SK-N-MC (cell line): Measurements from ENCODE around the gene TBC1D19.

Source experiments
- DNase-seq: peaks from one replicate; pipeline ENCODE4 v3.0.0-alpha.2; 2011; ENCODE audit warnings: low read depth, low spot score
- H3K27ac ChIP-seq: fragments of 200-600 bp; sonication (generic); 2 replicates; pipeline ENCODE4 v1.5.1; 2016; ENCODE audit warnings: mixed run types
- H3K36me3 ChIP-seq: fragments of 200-600 bp; sonication (generic); 2 replicates; pipeline ENCODE4 v1.6.1; 2017; ENCODE audit warnings: antibody characterized with exemption, low read length, mixed read lengths; ENCODE audit not compliant: insufficient read depth
- H3K4me3 ChIP-seq: fragments of 200-600 bp; sonication (generic); 2 replicates; pipeline ENCODE4 v1.5.1; 2016
- H3K9ac ChIP-seq: fragments of 200-600 bp; sonication (generic); 2 replicates; pipeline ENCODE4 v1.8.0; 2017; ENCODE audit warnings: mixed run types, mixed read lengths; ENCODE audit not compliant: insufficient read length
- H3K9me3 ChIP-seq: fragments of 200-600 bp; sonication (generic); 2 replicates; pipeline ENCODE4 v1.6.1; 2017; ENCODE audit warnings: low read depth, mild to moderate bottlenecking, antibody characterized with exemption, low read length, moderate library complexity, mixed read lengths
- EZH2 ChIP-seq: fragments of 200-600 bp; sonication (generic); IDR thresholded peaks from one replicate; pipeline ENCODE4 v1.6.1; 2017; ENCODE audit warnings: antibody characterized with exemption
- FOXP2 ChIP-seq: optimal IDR thresholded peaks from 2 replicates; pipeline ENCODE3; 2011; ENCODE audit warnings: mild to moderate bottlenecking, moderate library complexity; ENCODE audit not compliant: insufficient read depth; ENCODE audit errors: extremely low read length, control extremely low read depth
- POLR2AphosphoS5 ChIP-seq: IDR thresholded peaks from 2 replicates; pipeline ENCODE4 v1.6.1; 2012; ENCODE audit warnings: mild to moderate bottlenecking, low read depth, low read length, borderline replicate concordance

The TBC1D19 gene

GRCh38 chr4:26782830-26783202 is 198.9 kb downstream of the TBC1D19 start:
- no peak overlapping the region for H3K4me3 ChIP-seq
- H3K27ac ChIP-seq: no peak overlapping the region
- no peaks in the 10 kb centered on the region for H3K36me3 ChIP-seq
- no peak overlapping the region for H3K9ac ChIP-seq
- DNase-seq: no peak
- no peaks in the 10 kb centered on the region for H3K9me3 ChIP-seq
- no peak for TF ChIP-seq EZH2
- no peak for TF ChIP-seq POLR2AphosphoS5
- no peak for TF ChIP-seq FOXP2

DNA sequence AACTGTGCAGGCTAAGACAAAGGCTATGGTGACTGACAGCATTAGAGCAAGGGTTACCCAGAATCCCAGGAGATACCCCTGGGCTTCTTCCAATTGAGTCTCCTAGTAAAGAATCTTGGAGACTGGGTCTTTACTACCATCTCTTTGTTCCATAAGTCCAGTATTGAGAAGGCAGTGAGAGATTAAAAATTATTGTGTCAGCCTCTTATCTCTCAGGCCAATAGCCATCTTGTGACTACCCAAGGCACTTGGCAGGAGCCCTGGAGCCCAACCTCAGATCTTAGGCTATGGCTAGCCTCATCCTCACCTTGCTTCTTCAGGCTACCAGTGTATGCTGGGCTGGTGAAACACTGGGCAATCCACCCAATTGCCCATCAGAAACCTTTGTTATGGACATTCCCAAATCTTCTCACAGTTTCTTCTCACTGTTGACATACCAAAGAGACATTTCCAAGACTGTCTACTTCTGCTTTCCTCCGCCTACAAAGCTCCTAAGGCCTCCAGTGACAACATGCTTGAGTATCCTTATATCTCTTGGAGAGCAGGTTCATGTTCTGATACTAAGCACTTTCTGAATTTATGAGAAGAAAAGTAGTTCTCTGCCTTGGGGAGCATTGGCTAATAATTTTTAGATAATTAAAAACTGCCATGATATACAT is 200.5 kb downstream of the TBC1D19 start:
- no peak for DNase-seq
- Histone ChIP-seq H3K9me3 (no peaks in the 10 kb centered on the region), H3K36me3 (no peaks in the 10 kb centered on the region), H3K4me3 (no peak overlapping the region), H3K9ac (no peak overlapping the region), H3K27ac (no peak overlapping the region)
- TF ChIP-seq POLR2AphosphoS5 (no peak), FOXP2 (no peak), EZH2 (no peak)

DNA sequence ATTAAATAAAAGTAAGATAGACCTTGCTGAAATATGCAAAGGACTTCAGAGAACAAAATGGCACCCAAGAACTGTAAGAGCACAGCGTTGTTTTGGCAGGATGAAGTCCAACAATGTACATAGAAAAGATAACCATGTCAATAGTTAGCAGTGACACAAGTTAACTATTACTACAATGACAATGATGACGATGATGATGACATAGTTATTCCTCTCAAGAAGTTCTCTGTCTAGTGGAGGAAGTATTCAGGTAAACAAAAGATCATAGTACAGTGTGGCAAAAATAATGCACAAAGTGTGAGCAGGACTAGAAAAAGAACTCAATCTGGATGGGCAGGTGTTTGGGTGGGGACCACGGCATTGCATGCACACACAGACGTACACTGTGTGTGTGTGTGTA is 201.4 kb downstream of the TBC1D19 start:
- Histone ChIP-seq H3K36me3 (no peaks in the 10 kb centered on the region), H3K9ac (no peak overlapping the region), H3K27ac (no peak overlapping the region), H3K9me3 (no peaks in the 10 kb centered on the region), H3K4me3 (no peak overlapping the region)
- TF ChIP-seq EZH2 (no peak), FOXP2 (no peak), POLR2AphosphoS5 (no peak)
- no peak for DNase-seq

- H3K4me3 ChIP-seq: no peak overlapping the region
- H3K9ac ChIP-seq: no peak overlapping the region
- H3K9me3 ChIP-seq: no peaks in the 10 kb centered on the region
- no peak for DNase-seq
- no peak for TF ChIP-seq FOXP2
- no peak for TF ChIP-seq POLR2AphosphoS5
- no peak for TF ChIP-seq EZH2
- no peak overlapping the region for H3K27ac ChIP-seq
- no peaks in the 10 kb centered on the region for H3K36me3 ChIP-seq
These were observed 201.9 kb downstream of the TBC1D19 start for GRCh38 chr4:26785810-26786209.

- Histone ChIP-seq H3K9me3 (no peaks in the 10 kb centered on the region), H3K4me3 (no peak overlapping the region), H3K27ac (no peak overlapping the region), H3K36me3 (no peaks in the 10 kb centered on the region), H3K9ac (no peak overlapping the region)
- TF ChIP-seq FOXP2 (no peak), EZH2 (no peak), POLR2AphosphoS5 (no peak)
- no peak for DNase-seq
These were observed 203.0 kb downstream of the TBC1D19 start for GRCh38 chr4:26786916-26787315.

DNA sequence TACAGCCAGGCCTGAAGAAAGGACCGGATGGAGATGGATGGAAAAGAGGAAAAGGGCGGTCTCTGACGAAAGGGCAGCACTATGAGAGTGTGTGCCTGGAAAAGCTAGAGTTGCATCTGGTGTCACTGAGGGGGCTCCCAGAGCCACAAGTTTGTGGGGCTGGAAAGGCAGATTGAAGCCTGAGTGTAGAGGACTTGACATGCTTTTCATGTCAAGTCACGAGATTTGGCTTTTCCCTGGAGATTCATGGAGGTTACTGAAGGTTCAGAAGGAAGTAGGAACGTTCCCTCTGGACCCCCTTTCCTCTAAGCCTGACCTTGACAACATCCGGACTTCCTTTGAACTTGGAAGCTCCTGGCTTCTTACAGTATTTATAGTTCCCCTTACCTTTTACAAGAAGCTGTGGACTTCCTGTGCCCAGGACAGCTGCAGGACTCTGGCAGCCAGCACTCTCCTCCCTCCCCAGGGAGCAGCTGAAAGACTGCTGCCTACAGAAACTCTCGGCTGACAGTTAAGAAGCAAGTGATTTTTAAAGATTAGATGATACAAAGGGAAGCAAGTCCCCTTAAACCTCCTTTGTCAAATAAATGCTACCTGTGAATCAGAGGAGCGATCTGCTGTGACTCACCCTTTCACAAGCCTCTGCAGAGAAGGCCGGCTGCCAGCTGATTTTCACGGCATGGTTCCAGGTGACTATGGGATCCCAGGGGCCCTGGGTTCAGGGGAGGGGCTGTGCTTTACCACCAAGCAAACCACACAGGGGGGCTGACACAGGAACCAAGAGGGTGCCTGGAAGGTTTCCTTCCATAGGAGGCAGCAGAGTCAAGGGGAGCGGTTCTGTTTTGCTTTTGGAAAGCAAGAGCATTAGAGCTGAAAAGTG is 203.8 kb downstream of the TBC1D19 start:
- Histone ChIP-seq H3K9me3 (no peaks in the 10 kb centered on the region), H3K36me3 (no peaks in the 10 kb centered on the region), H3K27ac (no peak overlapping the region), H3K9ac (no peak overlapping the region), H3K4me3 (no peak overlapping the region)
- TF ChIP-seq POLR2AphosphoS5: no peak
- no peak for TF ChIP-seq EZH2
- no peak for TF ChIP-seq FOXP2
- no peak for DNase-seq

- Histone ChIP-seq H3K9me3 (no peaks in the 10 kb centered on the region), H3K4me3 (no peak overlapping the region), H3K36me3 (no peaks in the 10 kb centered on the region), H3K27ac (no peak overlapping the region), H3K9ac (no peak overlapping the region)
- TF ChIP-seq FOXP2 (no peak), POLR2AphosphoS5 (no peak), EZH2 (no peak)
- no peak for DNase-seq
These were observed 204.5 kb downstream of the TBC1D19 start for GRCh38 chr4:26788341-26788733.

DNA sequence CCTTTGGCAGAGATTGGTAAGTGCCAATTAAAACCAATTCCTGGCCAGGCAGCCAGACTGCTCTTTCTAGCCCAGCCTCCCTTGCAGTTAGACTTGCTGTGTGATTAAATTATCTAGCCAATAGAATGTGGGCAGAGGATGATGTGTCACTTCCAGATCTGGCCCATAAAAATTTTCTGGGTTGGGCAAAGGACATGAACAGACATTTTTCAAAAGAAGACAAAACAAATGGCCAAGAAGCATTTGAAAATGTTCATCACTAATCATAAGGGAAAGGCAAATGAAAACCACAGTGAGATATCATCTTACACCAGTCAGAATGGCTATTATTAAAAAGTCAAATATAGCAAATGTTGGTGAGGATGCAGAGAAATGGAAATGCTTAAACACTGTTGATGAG is 205.3 kb downstream of the TBC1D19 start:
- TF ChIP-seq EZH2 (no peak), POLR2AphosphoS5 (no peak), FOXP2 (no peak)
- Histone ChIP-seq H3K4me3 (no peak overlapping the region), H3K36me3 (no peaks in the 10 kb centered on the region), H3K9me3 (no peaks in the 10 kb centered on the region), H3K27ac (no peak overlapping the region), H3K9ac (no peak overlapping the region)
- DNase-seq: no peak

DNA sequence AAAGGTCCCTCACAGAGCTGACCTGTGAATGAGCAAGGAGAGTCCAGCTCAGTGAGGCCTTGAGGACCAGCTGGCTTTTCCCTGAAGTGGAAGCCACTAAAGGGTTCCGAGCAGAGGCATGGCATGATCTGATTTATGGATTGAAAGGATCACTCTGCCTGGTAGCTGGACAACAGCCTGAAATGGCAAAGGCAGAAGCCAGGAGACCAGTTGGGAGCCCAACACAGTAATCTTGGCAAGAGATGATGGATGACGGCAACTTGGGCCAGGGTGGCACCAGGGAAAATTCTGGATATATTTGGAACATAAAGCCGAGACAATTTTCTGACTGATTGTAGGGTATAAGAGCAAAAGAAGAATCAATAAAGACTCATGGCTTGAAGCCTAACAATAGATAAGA is 207.5 kb downstream of the TBC1D19 start:
- TF ChIP-seq FOXP2 (no peak), EZH2 (no peak), POLR2AphosphoS5 (no peak)
- Histone ChIP-seq H3K4me3 (no peak overlapping the region), H3K9ac (no peak overlapping the region), H3K9me3 (no peaks in the 10 kb centered on the region), H3K27ac (no peak overlapping the region), H3K36me3 (no peaks in the 10 kb centered on the region)
- no peak for DNase-seq
